Measurements from ENCODE around the gene CCDC78. TPM values are rescaled to one million over a fixed set of nuclear protein-coding genes. Genes with fewer than 3 reads are reported as not detected.

The CCDC78 gene
- polyA plus RNA-seq, 6 donors from 2014 or later = 0.41 to 0.95 TPM; not detected in 4

DNA sequence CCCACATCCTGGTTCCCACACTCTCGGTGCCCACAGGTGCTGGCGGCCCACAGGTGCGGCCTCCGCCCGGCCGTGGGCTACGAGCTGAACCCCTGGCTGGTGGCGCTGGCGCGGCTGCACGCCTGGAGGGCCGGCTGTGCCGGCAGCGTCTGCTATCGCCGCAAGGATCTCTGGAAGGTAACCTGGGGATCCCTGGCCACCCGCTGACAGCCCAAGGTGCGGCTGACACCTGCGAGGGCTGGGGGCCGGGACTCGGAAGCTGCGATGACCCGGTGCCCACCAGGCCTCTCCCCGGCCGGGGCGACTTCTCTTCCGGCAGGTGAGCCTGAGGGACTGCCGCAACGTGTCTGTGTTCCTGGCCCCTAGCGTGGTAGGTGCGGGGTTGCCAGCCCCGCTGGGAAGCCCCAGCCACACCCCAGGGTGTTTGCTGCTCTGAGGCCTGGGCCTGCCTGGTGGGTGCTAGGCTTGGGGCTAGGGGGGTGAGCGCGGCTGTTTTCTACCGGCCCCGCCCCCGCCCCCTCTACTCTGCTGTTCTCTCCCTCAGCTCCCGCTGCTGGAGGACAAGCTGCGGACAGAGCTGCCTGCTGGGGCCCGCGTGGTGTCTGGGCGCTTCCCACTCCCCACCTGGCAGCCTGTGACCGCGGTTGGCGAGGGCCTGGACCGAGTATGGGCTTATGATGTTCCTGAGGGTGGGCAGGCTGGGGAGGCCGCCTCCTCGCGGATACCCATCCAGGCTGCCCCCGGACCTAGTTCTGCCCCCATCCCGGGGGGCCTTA lies 4.3 kb downstream of the CCDC78 start:
- Mint-ChIP-seq H3K4me1 (peaks cover 12 to 24% (median 14%) of the 10 kb centered on the region in 3 donors), H3K9me3 (no peaks in the 10 kb centered on the region), H3K4me3 (peak overlapping the region; percentile 25 to 75 (median 64)), H3K27me3 (no peaks in the 10 kb centered on the region), H3K36me3 (no peaks in the 10 kb centered on the region), H3K27ac (peak overlapping the region in 1 of 6 donors; percentile 41)
- DNase-seq (no peak), ATAC-seq (ENCODE audit: low read depth in 2 of 2) (no peak)

DNA sequence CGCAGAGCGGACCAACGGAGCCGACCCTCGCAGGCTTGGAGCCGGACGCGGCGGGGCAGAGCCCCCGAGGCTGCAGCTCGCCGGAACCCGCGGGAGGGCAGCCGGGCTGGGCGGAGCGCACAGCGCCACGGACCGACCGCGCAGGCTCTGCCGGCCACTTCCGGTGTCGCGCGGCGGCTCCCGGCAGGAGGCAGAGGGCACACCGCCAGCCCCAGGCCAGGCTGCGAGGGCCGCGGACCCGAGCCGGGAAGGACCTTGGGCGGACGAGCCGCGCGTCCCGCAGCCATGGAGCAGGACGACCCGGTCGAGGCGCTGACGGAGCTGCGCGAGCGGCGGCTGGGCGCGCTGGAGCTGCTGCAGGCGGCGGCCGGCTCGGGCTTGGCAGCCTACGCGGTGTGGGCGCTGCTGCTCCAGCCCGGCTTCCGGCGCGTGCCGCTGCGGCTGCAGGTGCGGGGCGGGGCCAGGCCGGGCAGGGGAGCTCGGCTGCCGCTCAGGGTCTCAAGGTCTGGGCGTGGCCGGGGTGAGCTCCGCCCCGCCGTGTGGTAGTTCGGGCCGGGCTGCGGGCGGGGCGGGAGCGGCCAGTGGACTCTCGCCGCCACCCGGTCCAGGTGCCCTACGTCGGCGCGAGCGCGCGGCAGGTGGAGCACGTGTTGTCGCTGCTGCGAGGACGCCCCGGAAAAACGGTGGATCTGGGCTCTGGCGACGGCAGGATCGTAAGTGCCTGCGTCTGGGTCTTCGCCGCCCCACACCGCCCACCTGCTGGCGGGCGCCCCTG lies 5.1 kb downstream of the CCDC78 start, which contains the start of gene ANTKMT:
Gene ANTKMT (plus strand): TSS at position 157 of the 775 bp plus-strand sequence. CDS start 129 bp downstream, at position 286.
- Mint-ChIP-seq H3K4me1 (peaks cover 12 to 28% (median 14%) of the 10 kb centered on the region in 3 donors), H3K36me3 (no peaks in the 10 kb centered on the region), H3K27ac (peak within 1 kb of the TSS; percentile 33 to 92 (median 68)), H3K4me3 (peak within 1 kb of the TSS; percentile 78 to 92 (median 88)), H3K27me3 (peaks cover 0 to 5% (median 0%) of the 10 kb centered on the region in 3 donors), H3K9me3 (no peaks in the 10 kb centered on the region)
- peak; percentile 87 to 90 for ATAC-seq (ENCODE audit: low read depth in 2 of 2)
- DNase-seq = peak; percentile 84

DNA sequence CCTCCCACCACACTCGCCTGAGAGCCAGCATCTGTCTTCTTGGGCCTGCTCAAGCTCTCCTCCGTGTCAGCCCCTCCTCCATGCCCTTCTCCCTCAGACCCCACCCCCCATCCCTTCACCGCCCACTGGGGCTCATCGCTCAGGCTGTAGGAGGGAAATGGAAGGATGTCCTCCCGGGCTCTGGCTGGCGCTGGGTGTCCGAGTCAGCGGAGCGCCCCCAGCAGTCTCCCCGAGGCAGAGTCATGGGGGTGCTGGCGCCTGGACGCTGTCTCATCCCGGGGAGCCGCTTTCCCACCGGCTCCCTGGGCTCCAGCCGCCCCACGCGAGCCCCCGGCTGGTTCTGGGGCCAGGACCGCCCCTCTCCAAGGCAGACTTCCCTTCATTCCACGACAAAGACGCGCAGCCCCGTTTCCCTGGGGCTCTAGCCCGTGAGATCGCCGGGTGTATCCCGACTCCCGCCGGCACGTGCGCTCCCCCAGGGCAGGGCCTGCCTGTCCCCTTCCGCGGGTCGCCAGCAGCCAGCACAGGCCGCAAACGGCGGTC lies 5.7 kb downstream of the CCDC78 start:
- Mint-ChIP-seq H3K27ac (peak overlapping the region in 5 of 6 donors; percentile 33 to 92 (median 76)), H3K9me3 (no peaks in the 10 kb centered on the region), H3K4me1 (peaks cover 12 to 24% (median 14%) of the 10 kb centered on the region in 3 donors), H3K27me3 (peaks cover 0 to 6% (median 0%) of the 10 kb centered on the region in 3 donors), H3K4me3 (peak overlapping the region; percentile 78 to 92 (median 88)), H3K36me3 (no peaks in the 10 kb centered on the region)
- DNase-seq (peak; percentile 30), ATAC-seq (ENCODE audit: low read depth in 2 of 2) (peak; percentile 6 to 7)

DNA sequence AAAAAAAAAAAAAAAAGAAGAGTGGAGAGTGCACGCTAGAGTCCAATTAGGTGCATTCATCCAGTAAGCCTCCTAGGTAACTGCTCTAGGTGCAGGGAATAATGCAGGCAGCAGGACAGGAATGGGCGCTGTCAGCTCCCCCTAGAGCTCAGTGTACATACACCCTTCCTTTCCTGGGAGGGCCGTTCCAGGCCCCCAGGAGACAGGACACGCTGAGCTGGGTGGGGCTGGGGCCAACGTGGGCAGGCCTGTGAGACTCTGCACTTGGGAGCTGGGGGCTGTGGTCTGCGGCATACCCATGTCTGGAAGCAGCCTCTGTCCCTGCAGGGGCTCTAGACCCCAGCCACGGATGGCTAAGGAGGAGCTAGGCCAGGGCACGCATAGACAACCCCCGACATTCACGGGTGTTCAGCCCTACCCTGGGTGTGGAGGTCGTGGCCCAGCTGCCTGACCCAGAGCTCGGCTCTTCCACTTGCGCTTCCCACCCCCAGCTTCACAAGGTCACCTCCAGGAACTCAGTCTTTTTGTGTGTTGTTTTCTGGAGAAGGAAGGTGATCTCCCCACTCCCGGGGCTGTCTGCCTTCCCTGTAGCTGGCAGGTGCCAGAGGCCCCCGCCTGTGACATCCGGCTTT lies 6.3 kb downstream of the CCDC78 start:
- Mint-ChIP-seq H3K27me3 (peaks cover 0 to 6% (median 0%) of the 10 kb centered on the region in 3 donors), H3K9me3 (no peaks in the 10 kb centered on the region), H3K27ac (peak overlapping the region in 5 of 6 donors; percentile 33 to 92 (median 76)), H3K36me3 (no peaks in the 10 kb centered on the region), H3K4me3 (peak overlapping the region; percentile 78 to 92 (median 88)), H3K4me1 (peaks cover 12 to 24% (median 14%) of the 10 kb centered on the region in 3 donors)
- ATAC-seq (ENCODE audit: low read depth in 2 of 2) = no peak
- no peak for DNase-seq

DNA sequence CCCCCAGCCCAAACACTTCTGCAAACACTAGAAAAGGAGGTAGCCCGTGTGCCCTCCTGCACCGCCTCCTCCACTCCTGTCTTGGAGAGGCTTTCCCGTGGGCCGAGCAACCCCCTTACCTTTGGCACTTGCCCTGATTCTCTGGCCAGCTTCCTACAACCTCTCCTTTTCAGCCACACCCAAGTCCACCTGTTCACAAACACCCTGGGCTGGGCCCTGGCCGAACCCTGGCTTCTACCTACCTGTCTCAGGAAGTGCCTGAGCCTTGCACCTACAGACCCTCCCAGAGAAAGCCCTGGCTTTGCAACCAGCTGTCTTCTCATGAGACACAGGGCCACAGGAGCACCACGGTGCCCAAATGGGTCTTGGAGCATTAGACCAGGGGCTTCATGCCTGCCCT lies 7.3 kb downstream of the CCDC78 start:
- peaks cover 0 to 13% (median 2%) of the 10 kb centered on the region in 3 donors for H3K27me3 Mint-ChIP-seq
- H3K36me3 Mint-ChIP-seq = no peaks in the 10 kb centered on the region
- no peak for DNase-seq
- H3K27ac Mint-ChIP-seq = peak overlapping the region in 2 of 6 donors; percentile 65 to 87
- H3K4me3 Mint-ChIP-seq = peak overlapping the region in 6 of 8 donors; percentile 16 to 90 (median 38)
- no peaks in the 10 kb centered on the region for H3K9me3 Mint-ChIP-seq
- no peak for ATAC-seq (ENCODE audit: low read depth in 2 of 2)
- H3K4me1 Mint-ChIP-seq = peaks cover 12 to 24% (median 14%) of the 10 kb centered on the region in 3 donors

DNA sequence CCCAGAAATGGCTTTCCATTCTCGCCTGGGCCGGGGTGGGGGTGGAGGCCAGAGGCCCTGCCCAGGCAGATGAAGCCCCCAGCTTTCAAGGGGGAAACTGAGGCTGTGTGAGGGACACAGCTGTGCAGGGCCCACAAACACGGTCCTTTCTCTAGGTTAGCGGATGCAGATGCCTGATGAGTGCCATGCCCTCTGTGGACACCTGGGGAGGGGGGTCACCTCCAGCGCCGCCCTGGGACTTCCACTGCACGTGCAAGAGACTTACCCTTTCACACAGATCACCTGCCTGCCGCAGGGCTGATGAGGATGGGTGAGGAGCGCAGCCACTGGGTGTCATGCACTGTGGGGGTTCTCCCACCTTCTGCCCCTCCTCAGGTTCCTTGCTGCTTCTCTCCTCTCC lies 7.9 kb downstream of the CCDC78 start:
- no peak for DNase-seq
- Mint-ChIP-seq H3K27ac (no peak overlapping the region), H3K4me3 (peak overlapping the region in 3 of 8 donors; percentile 6 to 90 (median 12)), H3K36me3 (no peaks in the 10 kb centered on the region), H3K27me3 (peaks cover 0 to 15% (median 3%) of the 10 kb centered on the region in 3 donors), H3K9me3 (no peaks in the 10 kb centered on the region), H3K4me1 (peaks cover 12 to 24% (median 14%) of the 10 kb centered on the region in 3 donors)
- ATAC-seq (ENCODE audit: low read depth in 2 of 2) = no peak

DNA sequence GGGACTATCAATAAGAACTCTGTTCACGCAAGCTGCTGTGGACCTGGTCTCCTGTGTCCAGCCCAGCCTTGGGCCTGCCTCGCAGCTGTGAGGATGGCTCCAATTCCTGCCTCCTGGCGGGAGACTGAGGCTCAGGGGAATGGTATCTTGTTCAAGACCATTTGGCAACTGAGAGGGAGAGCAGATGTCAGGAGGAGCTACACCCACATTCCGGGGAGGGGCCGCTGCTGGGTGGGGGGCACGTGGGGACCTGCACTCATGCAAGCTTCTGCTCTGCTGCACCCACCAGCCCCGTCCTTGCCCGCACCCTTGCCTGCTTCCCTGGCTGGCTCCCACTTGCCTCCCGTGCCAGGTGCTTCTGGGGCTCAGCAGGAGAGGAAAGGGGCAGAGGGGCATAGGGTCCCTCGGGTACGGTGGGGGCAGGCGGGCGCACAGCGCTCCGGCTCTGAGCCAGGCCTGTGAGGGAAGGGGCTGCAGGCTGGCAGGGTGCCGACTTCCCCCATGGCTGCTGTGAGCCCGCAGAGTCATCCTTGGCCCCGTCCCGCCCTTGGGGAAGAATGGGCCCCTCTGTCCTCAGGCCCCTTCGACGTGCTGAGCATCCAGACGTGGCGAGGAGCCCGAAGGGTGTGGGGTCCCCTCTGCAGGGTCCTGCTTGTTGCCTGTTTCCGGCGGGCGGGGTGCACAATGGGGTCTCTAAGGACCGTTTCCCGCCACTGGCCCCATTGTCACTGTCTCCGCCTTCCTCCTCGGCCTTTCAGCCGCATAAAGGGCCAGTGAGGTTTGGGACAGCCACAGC lies 8.6 kb downstream of the CCDC78 start:
- Mint-ChIP-seq H3K4me1 (peaks cover 10 to 24% (median 15%) of the 10 kb centered on the region in 3 donors), H3K9me3 (no peaks in the 10 kb centered on the region), H3K36me3 (no peaks in the 10 kb centered on the region), H3K4me3 (no peak overlapping the region), H3K27me3 (peaks cover 0 to 18% (median 6%) of the 10 kb centered on the region in 3 donors), H3K27ac (no peak overlapping the region)
- ATAC-seq (ENCODE audit: low read depth in 2 of 2) (no peak), DNase-seq (no peak)

DNA sequence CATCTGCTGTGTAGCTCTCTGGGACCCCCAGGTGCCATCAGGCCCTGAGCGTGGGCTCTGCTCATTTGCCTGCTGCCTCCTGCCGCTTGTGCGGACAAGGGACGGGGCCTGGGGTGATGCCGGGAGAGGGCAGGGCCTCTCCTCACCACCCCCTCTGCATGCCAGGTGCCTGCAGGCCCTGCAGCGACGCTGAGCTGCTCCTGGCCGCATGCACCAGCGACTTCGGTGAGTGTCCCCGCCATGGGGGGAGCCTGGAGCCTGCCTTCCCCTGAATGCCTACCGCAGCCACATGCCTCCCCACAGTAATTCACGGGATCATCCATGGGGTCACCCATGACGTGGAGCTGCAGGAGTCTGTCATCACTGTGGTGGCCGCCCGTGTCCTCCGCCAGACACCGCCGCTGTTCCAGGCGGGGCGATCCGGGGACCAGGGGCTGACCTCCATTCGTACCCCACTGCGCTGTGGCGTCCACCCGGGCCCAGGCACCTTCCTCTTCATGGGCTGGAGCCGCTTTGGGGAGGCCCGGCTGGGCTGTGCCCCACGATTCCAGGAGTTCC lies 9.4 kb downstream of the CCDC78 start:
- DNase-seq = no peak
- no peaks in the 10 kb centered on the region for H3K36me3 Mint-ChIP-seq
- no peak overlapping the region for H3K27ac Mint-ChIP-seq
- H3K4me3 Mint-ChIP-seq = peak overlapping the region in 2 of 8 donors; percentile 68 to 71
- peaks cover 10 to 24% (median 17%) of the 10 kb centered on the region in 3 donors for H3K4me1 Mint-ChIP-seq
- no peaks in the 10 kb centered on the region for H3K9me3 Mint-ChIP-seq
- no peak for ATAC-seq (ENCODE audit: low read depth in 2 of 2)
- H3K27me3 Mint-ChIP-seq = peaks cover 0 to 20% (median 7%) of the 10 kb centered on the region in 3 donors

DNA sequence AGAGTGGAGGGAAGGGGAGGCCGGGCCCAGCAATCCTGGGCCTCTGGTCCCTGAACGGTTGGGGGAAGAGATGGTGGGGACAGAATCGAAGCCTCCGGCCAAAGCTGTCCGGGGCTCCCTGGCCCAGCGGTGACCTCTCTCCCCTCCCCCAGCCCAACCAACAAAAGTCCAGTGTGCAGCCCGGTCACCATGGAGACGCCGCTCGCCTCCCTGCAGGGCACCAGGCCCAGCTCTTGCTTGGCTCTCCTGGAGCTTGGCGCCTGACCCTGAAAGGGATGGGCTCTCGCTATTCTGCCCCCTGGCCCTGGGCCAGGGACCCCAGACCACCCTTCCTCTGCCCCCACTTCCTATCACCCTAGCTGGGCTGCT lies 10.1 kb downstream of the CCDC78 start:
- no peaks in the 10 kb centered on the region for H3K9me3 Mint-ChIP-seq
- peaks cover 0 to 25% (median 7%) of the 10 kb centered on the region in 3 donors for H3K27me3 Mint-ChIP-seq
- peak overlapping the region in 1 of 6 donors; percentile 68 for H3K27ac Mint-ChIP-seq
- H3K4me1 Mint-ChIP-seq = peaks cover 10 to 24% (median 18%) of the 10 kb centered on the region in 3 donors
- DNase-seq = no peak
- peak overlapping the region; percentile 51 to 77 (median 70) for H3K4me3 Mint-ChIP-seq
- no peaks in the 10 kb centered on the region for H3K36me3 Mint-ChIP-seq
- ATAC-seq (ENCODE audit: low read depth in 2 of 2) = no peak

DNA sequence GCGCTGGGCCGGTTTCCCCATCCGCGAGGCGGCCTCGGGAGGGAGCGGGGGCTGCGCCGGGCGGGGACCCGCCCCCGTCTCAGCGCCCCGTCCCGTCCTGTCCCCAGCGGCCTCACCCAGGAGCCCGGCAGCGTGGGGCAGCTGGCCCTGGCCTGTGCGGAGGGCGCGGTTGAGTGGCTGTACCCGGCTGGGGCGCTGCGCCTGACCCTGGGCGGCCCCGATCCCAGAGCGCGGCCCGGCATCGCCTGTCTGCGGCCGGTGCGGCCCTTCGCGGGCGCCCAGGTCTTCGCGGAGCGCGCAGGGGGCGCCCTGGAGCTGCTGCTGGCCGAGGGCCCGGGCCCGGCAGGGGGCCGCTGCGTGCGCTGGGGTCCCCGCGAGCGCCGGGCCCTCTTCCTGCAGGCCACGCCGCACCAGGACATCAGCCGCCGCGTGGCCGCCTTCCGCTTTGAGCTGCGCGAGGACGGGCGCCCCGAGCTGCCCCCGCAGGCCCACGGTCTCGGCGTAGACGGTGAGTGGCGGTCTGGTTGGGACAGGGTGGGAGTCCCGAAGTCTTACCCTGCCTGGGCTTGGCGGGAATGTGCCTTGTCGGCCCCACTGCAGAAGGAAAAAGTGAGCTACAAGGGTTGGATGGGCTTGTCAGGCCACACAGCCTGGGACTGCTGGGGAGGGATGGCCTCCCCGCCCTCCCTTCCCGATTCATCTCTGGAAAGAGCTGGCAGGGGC lies 10.6 kb downstream of the CCDC78 start:
- DNase-seq = no peak
- Mint-ChIP-seq H3K4me3 (peak overlapping the region in 7 of 8 donors; percentile 51 to 75 (median 68)), H3K4me1 (peaks cover 10 to 24% (median 19%) of the 10 kb centered on the region in 3 donors), H3K27ac (no peak overlapping the region), H3K36me3 (no peaks in the 10 kb centered on the region), H3K9me3 (no peaks in the 10 kb centered on the region), H3K27me3 (peaks cover 0 to 30% (median 7%) of the 10 kb centered on the region in 3 donors)
- peak; percentile 13 for ATAC-seq (ENCODE audit: low read depth in 2 of 2)

DNA sequence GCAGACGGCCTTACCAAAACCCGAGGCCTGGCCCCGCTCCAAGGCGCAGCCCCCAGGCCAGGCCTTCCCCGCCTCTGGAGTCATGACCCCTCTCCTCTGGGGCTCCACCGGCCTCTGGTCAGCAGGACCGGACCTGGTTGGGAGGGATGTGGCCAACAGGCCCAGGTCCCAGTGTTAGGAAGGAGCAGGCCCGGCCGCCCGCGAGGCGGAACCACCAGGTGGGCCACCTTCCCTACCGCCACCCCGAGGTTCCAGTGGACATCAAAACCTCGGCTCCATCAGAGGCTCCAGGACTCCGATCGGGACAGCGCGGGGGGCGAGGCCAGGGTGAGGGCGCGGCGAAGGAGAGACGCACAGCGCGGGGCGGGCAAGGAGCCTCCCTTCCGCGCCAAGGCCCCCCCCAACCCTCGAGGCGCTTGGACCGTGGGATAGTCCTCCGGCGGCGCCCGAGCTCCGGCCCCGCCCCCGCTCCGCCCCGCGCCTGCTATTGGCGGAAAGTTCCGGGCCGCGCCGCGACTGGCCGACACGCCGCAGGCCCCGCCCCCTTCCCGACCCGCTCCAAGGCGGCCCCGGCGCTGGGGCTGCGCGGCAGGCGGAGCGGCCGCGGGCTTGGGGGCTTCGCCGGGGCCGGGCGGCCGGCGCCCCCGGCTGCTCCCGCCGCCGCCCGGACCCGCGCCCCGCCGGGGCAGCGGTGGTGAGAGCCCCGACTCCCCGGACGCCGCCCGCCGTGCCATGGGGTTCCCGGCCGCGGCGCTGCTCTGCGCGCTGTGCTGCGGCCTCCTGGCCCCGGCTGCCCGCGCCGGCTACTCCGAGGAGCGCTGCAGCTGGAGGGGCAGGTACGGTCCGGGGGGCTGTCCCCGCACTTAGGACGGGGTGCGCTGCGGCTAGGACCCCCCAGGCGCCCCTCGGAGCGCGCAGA lies 11.4 kb downstream of the CCDC78 start, which contains the start of gene METRN:
Gene METRN (plus strand): TSS at position 561 of the 919 bp plus-strand sequence. CDS start 172 bp downstream, at position 733.
- Mint-ChIP-seq H3K36me3 (no peaks in the 10 kb centered on the region), H3K4me3 (peak within 1 kb of the TSS in 7 of 8 donors; percentile 51 to 75 (median 68)), H3K9me3 (no peaks in the 10 kb centered on the region), H3K4me1 (peaks cover 10 to 16% (median 13%) of the 10 kb centered on the region in 3 donors), H3K27me3 (peaks cover 0 to 38% (median 7%) of the 10 kb centered on the region in 3 donors), H3K27ac (no peak within 1 kb of the TSS)
- ATAC-seq (ENCODE audit: low read depth in 2 of 2) = peak; percentile 85
- peak; percentile 83 for DNase-seq

Data from naive B cell (primary cell).